Measurements from ENCODE around the gene POLE4. TPM values are rescaled to one million over a fixed set of nuclear protein-coding genes. Genes with fewer than 3 reads are reported as not detected.

The POLE4 gene
- total RNA-seq, 1 donor from 2014 or later = 65.4 TPM

DNA sequence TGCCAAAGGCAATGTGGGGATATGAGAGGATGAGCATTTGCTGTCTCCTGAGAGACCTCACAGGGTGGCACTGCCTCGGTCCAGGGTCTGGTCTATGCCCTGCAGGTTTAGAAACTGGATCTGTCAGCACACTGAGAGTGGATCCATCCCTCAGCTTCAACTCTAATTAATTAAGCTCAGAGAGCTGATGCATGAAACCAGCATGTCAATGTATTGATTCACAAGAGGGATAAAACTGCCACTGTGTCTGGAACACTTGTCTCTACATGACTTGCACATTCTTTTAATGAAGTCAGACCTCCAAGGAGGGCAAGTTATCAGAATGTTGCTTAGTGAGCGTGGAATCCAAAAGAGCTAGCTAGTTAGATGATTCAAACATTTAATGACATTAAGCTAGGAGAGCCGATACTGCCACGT is 22.5 kb upstream of the POLE4 start:
- intact Hi-C loops (cut with DNase I) = no loop called here
- Histone ChIP-seq H3K27me3 (ENCODE audit: low read depth) (no peaks in the 10 kb centered on the region), H3K27ac (no peak overlapping the region), H3K4me1 (no peaks in the 10 kb centered on the region), H3K36me3 (no peaks in the 10 kb centered on the region), H3K9me3 (no peaks in the 10 kb centered on the region), H3K4me3 (no peak overlapping the region)
- DNase-seq = no peak
- TF ChIP-seq, protein P1, sequence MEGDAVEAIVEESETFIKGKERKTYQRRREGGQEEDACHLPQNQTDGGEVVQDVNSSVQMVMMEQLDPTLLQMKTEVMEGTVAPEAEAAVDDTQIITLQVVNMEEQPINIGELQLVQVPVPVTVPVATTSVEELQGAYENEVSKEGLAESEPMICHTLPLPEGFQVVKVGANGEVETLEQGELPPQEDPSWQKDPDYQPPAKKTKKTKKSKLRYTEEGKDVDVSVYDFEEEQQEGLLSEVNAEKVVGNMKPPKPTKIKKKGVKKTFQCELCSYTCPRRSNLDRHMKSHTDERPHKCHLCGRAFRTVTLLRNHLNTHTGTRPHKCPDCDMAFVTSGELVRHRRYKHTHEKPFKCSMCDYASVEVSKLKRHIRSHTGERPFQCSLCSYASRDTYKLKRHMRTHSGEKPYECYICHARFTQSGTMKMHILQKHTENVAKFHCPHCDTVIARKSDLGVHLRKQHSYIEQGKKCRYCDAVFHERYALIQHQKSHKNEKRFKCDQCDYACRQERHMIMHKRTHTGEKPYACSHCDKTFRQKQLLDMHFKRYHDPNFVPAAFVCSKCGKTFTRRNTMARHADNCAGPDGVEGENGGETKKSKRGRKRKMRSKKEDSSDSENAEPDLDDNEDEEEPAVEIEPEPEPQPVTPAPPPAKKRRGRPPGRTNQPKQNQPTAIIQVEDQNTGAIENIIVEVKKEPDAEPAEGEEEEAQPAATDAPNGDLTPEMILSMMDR (IDR thresholded peaks at IDR 0.05) = no peak
- no peak for ATAC-seq

DNA sequence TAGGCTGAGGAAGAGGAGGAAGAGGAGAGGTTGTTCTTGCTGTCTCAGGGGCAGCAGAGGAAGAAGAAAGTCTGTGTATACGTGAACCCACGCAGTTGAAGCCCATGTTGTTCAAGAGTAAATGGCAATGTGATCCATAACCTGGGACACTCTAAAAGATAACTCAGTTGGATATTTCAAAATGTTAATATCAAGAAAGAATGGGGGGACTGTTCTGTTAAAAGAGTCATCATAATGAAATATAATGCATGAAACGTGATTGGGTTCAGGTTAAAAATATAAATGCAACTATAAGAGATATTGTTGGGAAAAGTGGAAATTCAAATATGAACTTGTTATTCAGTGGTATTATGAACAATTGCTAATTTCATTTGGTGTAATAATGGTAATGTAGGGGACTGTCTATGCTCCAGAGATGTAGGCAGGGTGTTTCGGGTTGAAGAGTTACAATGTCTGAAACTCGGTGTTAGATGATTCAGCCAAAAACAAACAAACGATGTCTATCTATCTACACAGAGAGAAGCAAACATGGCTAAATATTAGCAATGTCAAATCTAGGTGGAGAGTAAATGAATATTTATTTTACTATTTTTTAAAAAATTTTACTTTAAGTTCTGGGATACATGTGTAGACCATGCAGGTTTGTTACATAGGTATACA is 21.1 kb upstream of the POLE4 start:
- Histone ChIP-seq H3K27me3 (ENCODE audit: low read depth) (no peaks in the 10 kb centered on the region), H3K36me3 (no peaks in the 10 kb centered on the region), H3K4me1 (no peaks in the 10 kb centered on the region), H3K4me3 (no peak overlapping the region), H3K27ac (no peak overlapping the region), H3K9me3 (no peaks in the 10 kb centered on the region)
- TF ChIP-seq, protein P1 (IDR thresholded peaks at IDR 0.05) = no peak
- intact Hi-C loops (cut with DNase I) = no loop called here
- no peak for DNase-seq
- no peak for ATAC-seq

DNA sequence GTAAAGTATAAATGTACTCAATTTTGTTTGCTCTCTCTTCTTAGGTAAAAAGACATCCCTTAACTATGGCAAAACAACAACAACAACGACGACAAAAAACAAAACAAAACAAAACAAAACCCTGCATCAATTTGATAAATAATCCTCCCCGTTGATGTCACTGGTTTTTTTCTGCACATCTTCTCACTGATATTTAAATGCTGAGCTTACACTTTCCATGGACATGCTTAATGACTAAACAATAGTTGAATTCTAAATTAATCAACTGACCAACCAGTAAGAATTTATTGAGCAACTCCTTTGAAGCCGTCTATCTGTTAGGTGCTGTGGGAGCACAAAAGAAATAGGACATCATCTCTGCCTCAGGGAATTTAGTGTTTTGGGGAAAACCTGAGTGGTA is 20.2 kb upstream of the POLE4 start:
- no peak overlapping the region for H3K4me3 ChIP-seq
- no peak overlapping the region for H3K27ac ChIP-seq
- no peaks in the 10 kb centered on the region for H3K27me3 ChIP-seq (ENCODE audit: low read depth)
- H3K9me3 ChIP-seq = no peaks in the 10 kb centered on the region
- ATAC-seq = no peak
- intact Hi-C loops (cut with DNase I) = no loop called here
- TF ChIP-seq, protein P1 (IDR thresholded peaks at IDR 0.05) = no peak
- DNase-seq = no peak
- no peaks in the 10 kb centered on the region for H3K36me3 ChIP-seq
- H3K4me1 ChIP-seq = no peaks in the 10 kb centered on the region

DNA sequence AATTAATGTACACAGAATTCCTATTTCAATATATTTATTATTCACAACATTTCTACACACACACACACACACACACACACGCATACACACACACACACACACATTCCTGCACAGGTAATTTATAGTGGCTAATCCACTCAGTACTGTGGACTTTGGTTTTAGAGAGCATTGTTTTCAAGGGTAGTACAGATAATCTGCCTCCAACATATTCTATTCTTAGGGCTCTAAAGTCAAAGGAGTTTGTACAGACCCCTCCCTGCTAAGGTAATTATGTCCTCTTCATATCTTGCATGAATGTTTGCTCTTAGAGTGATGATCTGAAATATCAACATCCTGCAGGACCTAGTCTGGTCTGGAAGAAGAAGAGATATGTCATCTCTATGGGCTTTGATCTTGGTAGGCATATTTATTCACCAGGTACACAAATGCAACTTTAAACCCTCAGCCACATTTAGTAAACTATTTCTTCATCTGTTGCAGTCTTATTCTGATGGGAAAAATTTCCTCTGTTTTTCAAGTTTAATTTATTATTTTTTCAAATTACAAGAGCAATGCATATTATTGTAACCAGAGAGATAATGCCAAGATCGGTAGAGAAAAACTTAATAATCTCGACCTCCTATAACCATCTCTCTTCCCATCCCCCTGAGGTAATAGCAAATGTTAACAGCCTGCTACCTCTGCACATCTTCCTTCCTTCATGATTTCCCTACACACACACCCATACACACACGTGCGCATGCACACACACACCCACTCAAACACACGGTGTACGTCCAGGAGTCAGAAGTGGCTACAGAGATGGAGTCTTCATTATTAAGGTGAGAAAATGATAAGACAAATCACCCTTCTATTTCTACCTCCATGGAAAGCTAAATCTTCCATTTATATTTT is 18.3 kb upstream of the POLE4 start:
- Histone ChIP-seq H3K36me3 (no peaks in the 10 kb centered on the region), H3K4me1 (no peaks in the 10 kb centered on the region), H3K27me3 (ENCODE audit: low read depth) (no peaks in the 10 kb centered on the region), H3K27ac (no peak overlapping the region), H3K4me3 (no peak overlapping the region), H3K9me3 (no peaks in the 10 kb centered on the region)
- intact Hi-C loops (cut with DNase I) = no loop called here
- ATAC-seq (no peak), DNase-seq (no peak)
- TF ChIP-seq, protein P1 (IDR thresholded peaks at IDR 0.05) = no peak

DNA sequence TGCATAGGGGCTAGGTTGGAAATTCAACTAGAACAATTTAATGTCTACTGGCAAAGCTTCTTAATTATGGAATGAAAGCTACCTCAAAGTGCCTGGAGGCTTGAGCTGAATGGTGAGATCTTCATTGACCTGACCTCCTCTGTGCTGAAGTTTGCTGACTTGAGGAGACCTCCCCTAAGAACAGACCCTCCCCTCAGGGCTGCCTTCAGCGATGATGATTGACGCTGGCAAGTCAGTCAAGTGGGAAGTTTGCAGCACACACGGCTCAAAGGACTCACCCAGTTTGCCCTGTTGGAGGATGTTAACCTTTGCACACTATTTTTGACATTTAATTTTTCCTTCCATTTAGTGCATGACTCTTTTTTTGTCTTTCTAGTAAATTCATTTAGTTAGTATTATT is 17.2 kb upstream of the POLE4 start:
- Histone ChIP-seq H3K9me3 (no peaks in the 10 kb centered on the region), H3K4me1 (no peaks in the 10 kb centered on the region), H3K4me3 (no peak overlapping the region), H3K27ac (no peak overlapping the region), H3K36me3 (no peaks in the 10 kb centered on the region), H3K27me3 (ENCODE audit: low read depth) (no peaks in the 10 kb centered on the region)
- TF ChIP-seq, protein P1 (IDR thresholded peaks at IDR 0.05) = no peak
- intact Hi-C loops (cut with DNase I) = no loop called here
- no peak for ATAC-seq
- no peak for DNase-seq

Measured in lower lobe of right lung (tissue), 2 donors.